ENCODE results near the gene RPS10. TPM values are rescaled to one million over a fixed set of nuclear protein-coding genes. Genes with fewer than 3 reads are reported as not detected.

Gene RPS10
- total RNA-seq, 1 experiment from 2014 or later: 2,553 TPM

Other genes starting within 250 kb of the RPS10 start
- gene HMGA1, start 189.2 kb downstream of the RPS10 start, total RNA-seq (2014; rRNA removed; shearing (Covaris generic)): 129 and 131 TPM in 2 replicates
- 63.5 and 66.6 TPM in 2 replicates for gene SMIM29, start 177.1 kb downstream of the RPS10 start, total RNA-seq (2014; rRNA removed; shearing (Covaris generic))
- gene NUDT3, start 33.4 kb downstream of the RPS10 start, total RNA-seq (2014; rRNA removed; shearing (Covaris generic)): 32.0 and 34.6 TPM in 2 replicates
- gene PACSIN1, start 40.0 kb upstream of the RPS10 start, total RNA-seq (2014; rRNA removed; shearing (Covaris generic)): not detected in 2 replicates
- gene SPDEF, start 130.3 kb upstream of the RPS10 start, total RNA-seq (2014; rRNA removed; shearing (Covaris generic)): not detected in 2 replicates

All from SK-MEL-5 (cell line).